KOPT-K1 (cell line): Measurements from ENCODE around the gene CAMTA1.

Source experiments
- H3K27ac ChIP-seq: fragments of 200-600 bp; sonication (generic); 2 replicates; pipeline ENCODE4 v1.5.1; 2016; ENCODE audit warnings: antibody characterized with exemption, mild to moderate bottlenecking, low read depth, low read length; ENCODE audit not compliant: poor library complexity, severe bottlenecking
- H3K36me3 ChIP-seq: fragments of 200-600 bp; sonication (generic); 2 replicates; pipeline ENCODE4 v1.5.1; 2017; ENCODE audit warnings: antibody characterized with exemption, mild to moderate bottlenecking, low read length, moderate library complexity; ENCODE audit not compliant: insufficient read depth
- H3K9me3 ChIP-seq: fragments of 200-600 bp; sonication (generic); 2 replicates; pipeline ENCODE4 v1.5.1; 2017; ENCODE audit warnings: antibody characterized with exemption, low read length, mild to moderate bottlenecking; ENCODE audit not compliant: insufficient read depth, poor library complexity, severe bottlenecking

CAMTA1 gene

GRCh38 chr1:6882414-6882813 lies 97.2 kb downstream of the CAMTA1 start:
- Histone ChIP-seq H3K27ac (no peak overlapping the region), H3K9me3 (no peaks in the 10 kb centered on the region), H3K36me3 (no peaks in the 10 kb centered on the region; the same call in 1 of the 2 replicates)

GRCh38 chr1:6884652-6885153 lies 99.4 kb downstream of the CAMTA1 start:
- Histone ChIP-seq H3K36me3 (peaks cover 6% of the 10 kb centered on the region; the same call in 1 of the 2 replicates), H3K27ac (no peak overlapping the region), H3K9me3 (no peaks in the 10 kb centered on the region)

- H3K36me3 ChIP-seq = peaks cover 6% of the 10 kb centered on the region; the same call in 1 of the 2 replicates
- H3K9me3 ChIP-seq = no peaks in the 10 kb centered on the region
- no peak overlapping the region for H3K27ac ChIP-seq
Measured at GRCh38 chr1:6885426-6885825, 100.2 kb downstream of the CAMTA1 start.

- Histone ChIP-seq H3K36me3 (peaks cover 6% of the 10 kb centered on the region; the same call in 1 of the 2 replicates), H3K9me3 (no peaks in the 10 kb centered on the region), H3K27ac (no peak overlapping the region)
Measured at GRCh38 chr1:6886523-6886922, 101.3 kb downstream of the CAMTA1 start.

- Histone ChIP-seq H3K36me3 (peaks cover 6% of the 10 kb centered on the region; the same call in 1 of the 2 replicates), H3K9me3 (no peaks in the 10 kb centered on the region), H3K27ac (no peak overlapping the region)
Measured at GRCh38 chr1:6888268-6888667, 103.0 kb downstream of the CAMTA1 start.

GRCh38 chr1:6888870-6889269 lies 103.6 kb downstream of the CAMTA1 start:
- peaks cover 6% of the 10 kb centered on the region; the same call in 1 of the 2 replicates for H3K36me3 ChIP-seq
- H3K9me3 ChIP-seq = no peaks in the 10 kb centered on the region
- H3K27ac ChIP-seq = no peak overlapping the region

GRCh38 chr1:6889875-6890480 lies 104.7 kb downstream of the CAMTA1 start:
- no peak overlapping the region for H3K27ac ChIP-seq
- peaks cover 6% of the 10 kb centered on the region; the same call in 1 of the 2 replicates for H3K36me3 ChIP-seq
- no peaks in the 10 kb centered on the region for H3K9me3 ChIP-seq

- H3K9me3 ChIP-seq = no peaks in the 10 kb centered on the region
- H3K36me3 ChIP-seq = peaks cover 6% of the 10 kb centered on the region; the same call in 1 of the 2 replicates
- H3K27ac ChIP-seq = no peak overlapping the region
Measured at GRCh38 chr1:6890686-6891085, 105.4 kb downstream of the CAMTA1 start.

- Histone ChIP-seq H3K27ac (no peak overlapping the region), H3K36me3 (peaks cover 6% of the 10 kb centered on the region; the same call in 1 of the 2 replicates), H3K9me3 (no peaks in the 10 kb centered on the region)
Measured at GRCh38 chr1:6891781-6892579, 106.7 kb downstream of the CAMTA1 start.

- no peak overlapping the region for H3K27ac ChIP-seq
- H3K9me3 ChIP-seq = no peaks in the 10 kb centered on the region
- no peaks in the 10 kb centered on the region for H3K36me3 ChIP-seq
Measured at GRCh38 chr1:6893388-6893787, 108.1 kb downstream of the CAMTA1 start.

- no peak overlapping the region for H3K27ac ChIP-seq
- no peaks in the 10 kb centered on the region for H3K36me3 ChIP-seq
- no peaks in the 10 kb centered on the region for H3K9me3 ChIP-seq
Measured at GRCh38 chr1:6897138-6897537, 111.9 kb downstream of the CAMTA1 start.

GRCh38 chr1:6898974-6899539 lies 113.8 kb downstream of the CAMTA1 start:
- H3K27ac ChIP-seq = no peak overlapping the region
- H3K9me3 ChIP-seq = no peaks in the 10 kb centered on the region
- no peaks in the 10 kb centered on the region for H3K36me3 ChIP-seq

- H3K36me3 ChIP-seq = no peaks in the 10 kb centered on the region
- H3K27ac ChIP-seq = no peak overlapping the region
- H3K9me3 ChIP-seq = no peaks in the 10 kb centered on the region
Measured at GRCh38 chr1:6899621-6900020, 114.4 kb downstream of the CAMTA1 start.

- Histone ChIP-seq H3K9me3 (no peaks in the 10 kb centered on the region), H3K27ac (no peak overlapping the region), H3K36me3 (no peaks in the 10 kb centered on the region)
Measured at GRCh38 chr1:6902153-6902552, 116.9 kb downstream of the CAMTA1 start.

- Histone ChIP-seq H3K27ac (no peak overlapping the region), H3K9me3 (no peaks in the 10 kb centered on the region), H3K36me3 (no peaks in the 10 kb centered on the region)
Measured at GRCh38 chr1:6904476-6905170, 119.4 kb downstream of the CAMTA1 start.
